HEK293 (cell line): Measurements from ENCODE around the gene TAS1R1.

ENCODE experiments used
- CTCF ChIA-PET: fragments of 350-600 bp; formaldehyde crosslinking; extraction: SDS; loops from one replicate; lab custom pipeline; 2021; ENCODE audit warnings: antibody characterized with exemption; lab: Yijun Ruan, JAX
- POLR2A ChIA-PET: fragments of 300-600 bp; formaldehyde crosslinking; extraction: SDS; loops from one replicate; lab custom pipeline; 2020; ENCODE audit warnings: antibody characterized with exemption, inconsistent platforms; lab: Yijun Ruan, JAX
- H3K27ac ChIP-seq: fragments of 200-500 bp; sonication (Bioruptor generic); 2 replicates; pipeline ENCODE4 v1.5.1; 2014; ENCODE audit warnings: low read depth, low read length, control low read depth, inconsistent platforms; ENCODE audit errors: extremely low read depth
- H3K36me3 ChIP-seq, 2 experiments: fragments of 200-500 bp in 1 of 2; sonication (Bioruptor generic) in 1 of 2; 1 replicate in 1 of 2; 2 replicates in 1 of 2; pipeline ENCODE4 v1.5.1; 2014 to 2017; ENCODE audit warnings: inconsistent platforms in 2 of 2, low read length in 2 of 2; ENCODE audit not compliant: control insufficient read depth in 2 of 2, insufficient read depth in 1 of 2
- H3K4me1 ChIP-seq: fragments of 200-500 bp; sonication (Bioruptor generic); 2 replicates; pipeline ENCODE4 v1.5.1; 2014; ENCODE audit warnings: mild to moderate bottlenecking, low read length, inconsistent platforms; ENCODE audit not compliant: control insufficient read depth, insufficient read depth
- H3K4me3 ChIP-seq: 2 replicates; pipeline ENCODE4 v1.5.1; 2011; ENCODE audit warnings: low read depth, mild to moderate bottlenecking, control low read depth, low read length, moderate library complexity
- H3K9me3 ChIP-seq: fragments of 200-500 bp; sonication (Bioruptor generic); 2 replicates; pipeline ENCODE4 v1.5.1; 2014; ENCODE audit warnings: low read depth, low read length, inconsistent platforms; ENCODE audit not compliant: control insufficient read depth, insufficient read depth
- BCL11B ChIP-seq: fragments of 450-650 bp; formaldehyde crosslinking; IDR thresholded peaks from 2 replicates; pipeline ENCODE4 v1.5.1; 2016; ENCODE audit warnings: low read depth, missing biosample characterization, missing genetic modification characterization
- CTCF ChIP-seq: fragments of 450-650 bp; formaldehyde crosslinking; IDR thresholded peaks from 2 replicates; pipeline ENCODE4 v1.5.1; 2016; ENCODE audit warnings: missing biosample characterization, missing genetic modification characterization
- FEZF1 ChIP-seq: fragments of 450-650 bp; formaldehyde crosslinking; IDR thresholded peaks from 2 replicates; pipeline ENCODE4 v1.5.1; 2016; ENCODE audit warnings: missing biosample characterization, missing genetic modification characterization
- GLIS2 ChIP-seq: fragments of 450-650 bp; formaldehyde crosslinking; IDR thresholded peaks from 2 replicates; pipeline ENCODE4 v1.5.1; 2016; ENCODE audit warnings: missing biosample characterization, missing genetic modification characterization
- ZBTB20 ChIP-seq: fragments of 450-650 bp; formaldehyde crosslinking; IDR thresholded peaks from 2 replicates; pipeline ENCODE4 v1.5.1; 2016; ENCODE audit warnings: missing biosample characterization, missing genetic modification characterization
- ZFP3 ChIP-seq: fragments of 450-650 bp; formaldehyde crosslinking; IDR thresholded peaks from 2 replicates; pipeline ENCODE4 v1.5.1; 2016; ENCODE audit warnings: low read depth, missing biosample characterization, missing genetic modification characterization
- ZNF10 ChIP-seq: fragments of 450-650 bp; formaldehyde crosslinking; IDR thresholded peaks from 2 replicates; pipeline ENCODE4 v1.5.1; 2017; ENCODE audit warnings: missing biosample characterization, missing genetic modification characterization
- ZNF140 ChIP-seq: fragments of 450-650 bp; formaldehyde crosslinking; IDR thresholded peaks from 2 replicates; pipeline ENCODE4 v1.5.1; 2016; ENCODE audit warnings: missing biosample characterization, missing genetic modification characterization
- ZNF266 ChIP-seq: fragments of 450-650 bp; formaldehyde crosslinking; IDR thresholded peaks from 2 replicates; pipeline ENCODE4 v1.5.1; 2016; ENCODE audit warnings: missing biosample characterization, missing genetic modification characterization, low read depth
- ZNF292 ChIP-seq: fragments of 450-650 bp; formaldehyde crosslinking; IDR thresholded peaks from 2 replicates; pipeline ENCODE4 v1.5.1; 2016; ENCODE audit warnings: low read depth, missing biosample characterization, missing genetic modification characterization, borderline replicate concordance
- ZNF341 ChIP-seq: fragments of 450-650 bp; formaldehyde crosslinking; IDR thresholded peaks from 2 replicates; pipeline ENCODE4; 2016; ENCODE audit warnings: low read depth, missing biosample characterization, missing genetic modification characterization
- ZNF362 ChIP-seq: fragments of 450-650 bp; formaldehyde crosslinking; IDR thresholded peaks from 2 replicates; pipeline ENCODE4 v1.5.1; 2016; ENCODE audit warnings: missing biosample characterization, missing genetic modification characterization
- ZNF366 ChIP-seq: fragments of 450-650 bp; formaldehyde crosslinking; conservative IDR thresholded peaks from 2 replicates; pipeline ENCODE4 v1.5.1; 2016; ENCODE audit warnings: missing biosample characterization, missing genetic modification characterization
- ZNF423 ChIP-seq: fragments of 450-650 bp; formaldehyde crosslinking; IDR thresholded peaks from 2 replicates; pipeline ENCODE4 v1.5.1; 2016; ENCODE audit warnings: missing biosample characterization, missing genetic modification characterization
- ZNF501 ChIP-seq: fragments of 450-650 bp; formaldehyde crosslinking; IDR thresholded peaks from 2 replicates; pipeline ENCODE4 v1.5.1; 2016; ENCODE audit warnings: missing biosample characterization, missing genetic modification characterization
- ZNF548 ChIP-seq: fragments of 450-650 bp; formaldehyde crosslinking; IDR thresholded peaks from 2 replicates; pipeline ENCODE4 v1.5.1; 2016; ENCODE audit warnings: missing biosample characterization, missing genetic modification characterization
- ZNF561 ChIP-seq: fragments of 450-650 bp; IDR thresholded peaks from 2 replicates; pipeline ENCODE4 v1.5.1; 2018; ENCODE audit warnings: missing biosample characterization, missing genetic modification characterization, borderline replicate concordance
- ZNF600 ChIP-seq: fragments of 450-650 bp; formaldehyde crosslinking; IDR thresholded peaks from 2 replicates; pipeline ENCODE4 v1.5.1; 2016; ENCODE audit warnings: missing biosample characterization, missing genetic modification characterization
- ZNF654 ChIP-seq: fragments of 450-650 bp; formaldehyde crosslinking; IDR thresholded peaks from 2 replicates; pipeline ENCODE4 v1.5.1; 2016; ENCODE audit warnings: low read depth, missing biosample characterization, missing genetic modification characterization
- ZNF670 ChIP-seq: fragments of 450-650 bp; formaldehyde crosslinking; IDR thresholded peaks from 2 replicates; pipeline ENCODE4 v1.5.1; 2016; ENCODE audit warnings: missing biosample characterization, missing genetic modification characterization, low read depth
- ZNF707 ChIP-seq: fragments of 450-650 bp; formaldehyde crosslinking; IDR thresholded peaks from 2 replicates; pipeline ENCODE4 v1.5.1; 2016; ENCODE audit warnings: missing biosample characterization, missing genetic modification characterization
- TF ChIP-seq, protein P1 (sequence below): fragments of 450-650 bp; formaldehyde crosslinking; IDR thresholded peaks from 2 replicates; pipeline ENCODE4 v1.5.1; 2016; ENCODE audit warnings: missing biosample characterization, missing genetic modification characterization
- TF ChIP-seq, protein P2 (sequence below): fragments of 450-650 bp; formaldehyde crosslinking; IDR thresholded peaks from 2 replicates; pipeline ENCODE4 v1.5.1; 2017; ENCODE audit warnings: missing biosample characterization, missing genetic modification characterization
- TF ChIP-seq, protein P3 (sequence below): fragments of 450-650 bp; IDR thresholded peaks from 2 replicates; pipeline ENCODE4 v1.5.1; 2018; ENCODE audit warnings: missing biosample characterization, mild to moderate bottlenecking, missing genetic modification characterization

TAS1R1 gene

DNA sequence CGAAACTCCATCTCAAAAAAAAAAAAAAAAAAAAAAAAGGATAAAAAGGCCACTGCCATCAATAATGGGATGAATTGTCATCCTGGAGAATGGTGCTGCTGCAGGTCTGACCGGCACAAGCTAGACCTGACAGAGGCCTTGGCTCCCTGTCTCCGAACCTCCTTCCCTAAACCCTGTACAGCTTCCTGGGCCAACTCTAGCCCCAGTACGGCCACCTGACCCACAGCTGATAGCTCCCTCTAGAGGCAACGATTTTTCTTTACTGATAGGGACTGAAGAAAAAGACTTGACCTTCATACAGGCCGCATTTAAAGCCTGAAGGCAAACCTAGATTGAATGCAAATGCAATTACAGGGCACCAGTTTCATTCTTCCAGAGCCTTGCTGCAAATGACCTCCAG is 31.5 kb upstream of the TAS1R1 start:
- no peak overlapping the region for H3K4me3 ChIP-seq
- H3K27ac ChIP-seq, result no peak overlapping the region
- ChIA-PET CTCF (interaction anchor here (0.5 to 6.2 kb wide), 19 partner anchors 10 to 277 kb away, joined by 3 to 40 read pairs (median 5); partner anchors contain the start of genes PLEKHG5 and ZBTB48), POLR2A (interaction anchor here (0.5 to 1.4 kb wide), 6 partner anchors 15 to 172 kb away, joined by 3 to 9 read pairs (median 3); no protein-coding TSS in a partner anchor)
- peaks cover 17 to 49% of the 10 kb centered on the region in 2 experiments for H3K36me3 ChIP-seq
- no peaks in the 10 kb centered on the region for H3K9me3 ChIP-seq
- H3K4me1 ChIP-seq, result peaks cover 5% of the 10 kb centered on the region; the same call in 1 of the 2 replicates
- TF ChIP-seq ZNF654 (peak; percentile 28; the same call in 1 of the 2 replicates), GLIS2 (tag by site-specific recombination) (no peak), BCL11B (no peak), ZBTB20 (tag by site-specific recombination) (peak; percentile 78), ZNF10 (no peak), FEZF1 (no peak), ZNF501 (tag by site-specific recombination) (no peak), ZNF292 (tag by site-specific recombination) (no peak), ZNF341 (no peak), ZNF423 (tag by site-specific recombination) (no peak), ZNF362 (0 out of 2 replicates have a peak, but pooled peaks have one; percentile 57), ZNF600 (tag by site-specific recombination) (no peak), ZNF140 (tag by site-specific recombination) (no peak), ZNF670 (tag by site-specific recombination) (no peak), ZNF561 (tag by site-specific recombination) (peak; percentile 52; the same call in 1 of the 2 replicates), CTCF (peak; percentile 44; the same call in 1 of the 2 replicates), ZNF707 (tag by site-specific recombination) (no peak), ZNF266 (tag by site-specific recombination) (no peak), ZNF366 (tag by site-specific recombination) (no peak), ZFP3 (tag by site-specific recombination) (no peak), ZNF548 (tag by site-specific recombination) (no peak)
- TF ChIP-seq, protein P1, sequence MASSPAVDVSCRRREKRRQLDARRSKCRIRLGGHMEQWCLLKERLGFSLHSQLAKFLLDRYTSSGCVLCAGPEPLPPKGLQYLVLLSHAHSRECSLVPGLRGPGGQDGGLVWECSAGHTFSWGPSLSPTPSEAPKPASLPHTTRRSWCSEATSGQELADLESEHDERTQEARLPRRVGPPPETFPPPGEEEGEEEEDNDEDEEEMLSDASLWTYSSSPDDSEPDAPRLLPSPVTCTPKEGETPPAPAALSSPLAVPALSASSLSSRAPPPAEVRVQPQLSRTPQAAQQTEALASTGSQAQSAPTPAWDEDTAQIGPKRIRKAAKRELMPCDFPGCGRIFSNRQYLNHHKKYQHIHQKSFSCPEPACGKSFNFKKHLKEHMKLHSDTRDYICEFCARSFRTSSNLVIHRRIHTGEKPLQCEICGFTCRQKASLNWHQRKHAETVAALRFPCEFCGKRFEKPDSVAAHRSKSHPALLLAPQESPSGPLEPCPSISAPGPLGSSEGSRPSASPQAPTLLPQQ, result no peak
- TF ChIP-seq, protein P2, sequence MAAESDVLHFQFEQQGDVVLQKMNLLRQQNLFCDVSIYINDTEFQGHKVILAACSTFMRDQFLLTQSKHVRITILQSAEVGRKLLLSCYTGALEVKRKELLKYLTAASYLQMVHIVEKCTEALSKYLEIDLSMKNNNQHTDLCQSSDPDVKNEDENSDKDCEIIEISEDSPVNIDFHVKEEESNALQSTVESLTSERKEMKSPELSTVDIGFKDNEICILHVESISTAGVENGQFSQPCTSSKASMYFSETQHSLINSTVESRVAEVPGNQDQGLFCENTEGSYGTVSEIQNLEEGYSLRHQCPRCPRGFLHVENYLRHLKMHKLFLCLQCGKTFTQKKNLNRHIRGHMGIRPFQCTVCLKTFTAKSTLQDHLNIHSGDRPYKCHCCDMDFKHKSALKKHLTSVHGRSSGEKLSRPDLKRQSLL (tag by site-specific recombination), result no peak
- TF ChIP-seq, protein P3, sequence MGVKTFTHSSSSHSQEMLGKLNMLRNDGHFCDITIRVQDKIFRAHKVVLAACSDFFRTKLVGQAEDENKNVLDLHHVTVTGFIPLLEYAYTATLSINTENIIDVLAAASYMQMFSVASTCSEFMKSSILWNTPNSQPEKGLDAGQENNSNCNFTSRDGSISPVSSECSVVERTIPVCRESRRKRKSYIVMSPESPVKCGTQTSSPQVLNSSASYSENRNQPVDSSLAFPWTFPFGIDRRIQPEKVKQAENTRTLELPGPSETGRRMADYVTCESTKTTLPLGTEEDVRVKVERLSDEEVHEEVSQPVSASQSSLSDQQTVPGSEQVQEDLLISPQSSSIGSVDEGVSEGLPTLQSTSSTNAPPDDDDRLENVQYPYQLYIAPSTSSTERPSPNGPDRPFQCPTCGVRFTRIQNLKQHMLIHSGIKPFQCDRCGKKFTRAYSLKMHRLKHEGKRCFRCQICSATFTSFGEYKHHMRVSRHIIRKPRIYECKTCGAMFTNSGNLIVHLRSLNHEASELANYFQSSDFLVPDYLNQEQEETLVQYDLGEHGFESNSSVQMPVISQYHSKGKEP, result peak; percentile 62; the same call in 1 of the 2 replicates
- TF ChIP-seq, all 188 proteins: peak for 6
